Measurements from ENCODE around the gene ADK. TPM values are rescaled to one million over a fixed set of nuclear protein-coding genes. Genes with fewer than 3 reads are reported as not detected.

ADK gene
- total RNA-seq, 1 donor from 2014 or later, result 63.2 TPM

DNA sequence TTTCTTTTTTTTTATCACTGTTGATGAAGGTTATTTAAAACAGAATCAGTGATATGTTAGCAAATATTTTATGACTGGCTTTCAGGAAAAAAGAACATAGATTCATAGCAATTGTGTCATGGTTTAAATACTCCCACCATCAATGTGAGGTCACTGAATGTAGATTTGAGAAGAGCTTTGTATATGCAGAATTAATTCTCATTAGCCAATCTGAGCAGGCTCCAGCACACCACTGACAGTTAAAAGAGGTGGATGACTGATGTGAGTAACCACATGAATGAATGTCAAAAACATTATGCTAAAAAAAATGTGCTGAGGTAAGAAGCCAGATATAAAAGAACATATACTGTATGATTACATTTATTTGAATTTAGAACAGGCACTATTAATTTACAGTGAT lies 500.5 kb downstream of the ADK start:
- no peak for DNase-seq (ENCODE audit: low read depth, low spot score)

GRCh38 chr10:74652664-74653063 lies 501.6 kb downstream of the ADK start:
- no peak for DNase-seq (ENCODE audit: low read depth, low spot score)

- no peak for DNase-seq (ENCODE audit: low read depth, low spot score)
These were observed 507.5 kb downstream of the ADK start for GRCh38 chr10:74658511-74658910.

DNA sequence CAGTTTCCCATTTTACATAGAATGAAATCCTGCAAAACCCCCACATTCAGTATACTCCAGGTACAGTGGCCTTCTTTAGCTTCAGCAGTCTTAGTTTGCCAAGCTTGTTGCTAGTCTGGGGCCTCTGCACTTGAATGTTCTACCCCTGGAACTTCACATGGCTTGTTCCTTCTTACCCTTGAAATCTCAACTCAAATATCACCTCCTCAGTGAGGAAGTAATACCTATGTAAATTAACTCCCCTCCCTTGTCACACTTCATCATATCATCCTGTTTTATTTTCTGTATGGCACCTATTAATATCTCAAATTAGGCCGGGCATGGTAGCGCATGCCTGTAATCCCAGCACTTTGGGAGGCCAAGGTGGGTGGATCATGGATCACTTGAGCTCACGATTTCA lies 511.6 kb downstream of the ADK start:
- DNase-seq (ENCODE audit: low read depth, low spot score), result no peak

- no peak for DNase-seq (ENCODE audit: low read depth, low spot score)
These were observed 518.2 kb downstream of the ADK start for GRCh38 chr10:74669210-74669609.

DNA sequence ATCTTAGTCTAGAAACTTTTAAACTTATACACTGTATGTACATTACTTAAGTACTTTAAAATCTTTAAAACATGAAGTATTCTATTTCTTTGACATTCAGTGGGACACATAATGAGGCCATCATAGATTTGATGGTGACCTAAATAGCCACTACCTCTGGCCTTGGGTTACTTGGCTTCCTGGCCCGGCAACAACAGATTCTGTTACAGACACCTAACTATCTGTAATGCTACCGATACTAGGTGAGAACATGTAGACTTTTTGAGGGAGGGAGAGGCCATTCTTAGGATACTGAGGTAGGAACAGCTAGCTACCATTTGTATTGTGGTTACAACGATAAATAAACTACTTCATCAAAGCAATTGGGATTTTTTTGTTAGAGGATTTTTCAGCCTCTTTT lies 520.7 kb downstream of the ADK start:
- DNase-seq (ENCODE audit: low read depth, low spot score), result no peak

DNA sequence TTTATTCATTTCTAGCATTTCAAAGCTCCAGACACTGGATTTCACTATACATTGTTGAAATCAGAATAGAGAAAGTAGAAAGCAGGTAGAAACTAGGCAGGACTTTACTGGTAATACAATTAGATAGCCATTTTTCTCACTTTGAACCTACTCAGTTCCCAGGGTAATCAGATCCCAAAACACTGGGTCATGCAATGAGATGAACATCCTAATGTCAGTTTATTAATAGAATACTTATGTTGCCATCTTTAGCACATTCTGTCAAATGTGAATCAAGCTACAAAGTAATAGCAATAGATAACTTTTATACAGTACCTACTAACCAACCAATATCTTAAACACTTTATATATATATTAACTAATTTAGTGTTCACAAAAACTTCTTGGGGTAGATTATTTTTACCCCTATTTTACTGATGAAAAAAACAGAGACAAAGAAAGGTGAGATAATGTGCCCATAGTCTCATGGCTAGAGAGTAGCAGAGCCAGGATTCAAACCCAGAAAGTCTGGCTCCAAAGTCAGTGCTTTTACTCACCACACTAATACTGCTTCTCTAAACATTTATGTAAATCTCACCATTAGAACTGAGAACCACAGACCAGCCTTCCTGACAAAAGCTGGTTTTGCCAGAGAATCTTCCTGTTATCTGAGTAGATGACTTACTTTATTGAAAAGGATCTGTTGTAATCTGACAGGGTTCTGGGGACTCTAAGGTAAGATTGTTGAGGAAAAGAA lies 521.6 kb downstream of the ADK start:
- DNase-seq (ENCODE audit: low read depth, low spot score), result no peak

GRCh38 chr10:74674927-74675326 lies 523.9 kb downstream of the ADK start:
- DNase-seq (ENCODE audit: low read depth, low spot score), result no peak

- no peak for DNase-seq (ENCODE audit: low read depth, low spot score)
These were observed 524.5 kb downstream of the ADK start for GRCh38 chr10:74675484-74675883.

GRCh38 chr10:74677951-74678350 lies 526.9 kb downstream of the ADK start:
- DNase-seq (ENCODE audit: low read depth, low spot score), result no peak

DNA sequence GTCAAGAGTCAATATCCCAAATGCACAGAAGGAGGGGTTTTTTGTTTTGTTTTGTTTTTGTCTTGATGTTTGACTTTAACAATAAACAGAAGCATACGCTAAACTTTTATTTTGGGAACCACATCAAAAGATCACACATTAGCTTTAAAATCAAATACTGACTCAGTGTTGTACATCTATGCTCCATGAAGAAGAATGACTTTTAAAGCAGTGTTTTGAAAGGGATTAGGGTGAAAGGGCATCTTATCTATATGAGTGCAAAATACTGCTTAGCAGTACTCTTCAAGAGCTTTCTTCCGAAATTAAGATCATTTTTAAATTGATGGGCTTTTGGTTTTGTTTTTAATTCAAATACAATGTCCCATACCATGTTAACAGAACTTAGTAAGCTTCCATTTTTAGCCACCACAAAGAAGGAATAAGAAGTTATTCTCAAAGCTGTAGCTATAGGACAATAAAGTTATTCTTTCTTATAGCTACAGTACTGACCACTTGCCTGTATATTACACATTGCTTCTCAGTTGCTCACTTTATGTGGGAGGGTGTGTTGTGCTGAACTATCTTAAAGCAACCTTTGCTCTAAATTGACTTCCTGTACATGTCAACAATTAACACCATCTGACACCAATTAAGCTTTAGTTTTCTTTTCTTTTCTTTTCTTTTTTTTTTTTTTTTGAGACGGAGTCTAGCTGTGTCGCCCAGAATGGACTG lies 531.1 kb downstream of the ADK start:
- no peak for DNase-seq (ENCODE audit: low read depth, low spot score)

GRCh38 chr10:74683067-74683466 lies 532.0 kb downstream of the ADK start:
- DNase-seq (ENCODE audit: low read depth, low spot score), result no peak

- DNase-seq (ENCODE audit: low read depth, low spot score), result no peak
These were observed 532.8 kb downstream of the ADK start for GRCh38 chr10:74683621-74684364.

GRCh38 chr10:74684462-74684861 lies 533.4 kb downstream of the ADK start:
- DNase-seq (ENCODE audit: low read depth, low spot score), result no peak

DNA sequence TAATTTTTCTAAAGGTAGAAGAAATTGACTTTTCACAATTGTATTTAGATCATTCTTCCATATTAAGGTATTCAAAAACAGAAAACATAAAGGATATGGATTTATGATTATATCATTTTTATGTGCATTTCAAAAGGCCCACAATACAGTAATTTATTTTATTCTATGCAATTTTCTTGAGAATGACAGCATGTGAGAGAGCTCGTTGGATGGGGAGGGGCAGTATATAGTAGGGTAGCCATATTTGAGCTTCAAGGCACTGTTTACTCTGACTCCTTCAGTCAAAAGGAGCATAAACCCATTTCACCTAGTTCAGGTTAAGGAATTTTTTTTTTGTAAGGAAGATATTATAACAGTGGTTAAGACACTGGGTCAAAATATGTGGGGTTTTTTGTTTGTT lies 534.5 kb downstream of the ADK start:
- DNase-seq (ENCODE audit: low read depth, low spot score), result no peak

- no peak for DNase-seq (ENCODE audit: low read depth, low spot score)
These were observed 539.4 kb downstream of the ADK start for GRCh38 chr10:74690393-74690792.

DNA sequence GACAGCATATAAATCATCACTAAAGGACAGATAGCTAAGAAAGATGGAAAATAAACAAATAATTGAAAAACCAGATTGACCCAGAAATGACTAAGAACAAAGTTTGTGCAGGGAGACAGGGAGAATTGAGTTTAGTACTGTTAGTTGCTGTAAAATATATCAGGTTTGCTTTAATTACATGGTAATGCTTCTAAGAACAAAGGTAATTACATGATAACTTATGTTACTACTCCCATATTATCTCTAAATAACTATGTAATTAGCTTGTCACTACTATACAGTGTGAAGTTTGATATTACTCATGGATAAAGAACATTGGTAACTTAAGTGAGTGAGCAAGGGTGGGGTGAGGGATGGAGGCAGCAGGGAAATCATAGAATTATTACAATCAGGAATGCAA lies 540.1 kb downstream of the ADK start:
- DNase-seq (ENCODE audit: low read depth, low spot score), result no peak

DNA sequence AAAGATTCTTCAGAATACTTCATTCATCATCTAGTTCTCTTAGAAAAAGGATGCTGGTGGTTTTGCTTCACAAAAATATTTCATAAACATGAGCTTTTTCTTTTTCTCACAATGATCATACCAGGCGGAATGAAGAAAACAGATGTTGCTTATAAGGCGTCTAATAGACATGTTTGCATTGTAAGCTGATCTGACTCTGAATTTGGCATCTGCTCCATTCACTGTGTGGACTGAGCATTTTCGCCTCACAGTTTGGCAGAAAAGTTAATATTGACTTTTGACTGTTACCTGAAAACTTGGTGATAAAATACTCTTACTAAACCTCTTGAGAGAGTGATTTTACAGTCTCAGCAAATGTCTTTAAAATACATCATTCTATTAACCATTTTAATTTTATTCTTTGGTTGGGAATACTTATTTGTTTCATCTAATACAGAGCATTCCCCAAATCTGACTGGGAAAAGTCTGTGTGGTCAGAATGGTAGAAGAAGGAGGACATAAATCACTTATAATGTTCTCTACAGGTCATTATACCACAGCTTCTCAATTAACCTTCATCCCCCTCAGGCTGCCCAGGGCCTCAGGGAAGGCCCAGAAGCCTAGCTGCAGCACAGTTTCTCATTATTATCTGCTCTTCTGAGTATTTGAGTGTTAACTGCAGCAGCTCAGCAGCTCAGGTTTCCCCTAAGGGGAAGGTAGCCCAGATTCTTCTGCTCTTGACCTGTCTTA lies 553.8 kb downstream of the ADK start:
- no peak for DNase-seq (ENCODE audit: low read depth, low spot score)

- no peak for DNase-seq (ENCODE audit: low read depth, low spot score)
These were observed 554.4 kb downstream of the ADK start for GRCh38 chr10:74705358-74705980.

GRCh38 chr10:74706966-74707365 lies 555.9 kb downstream of the ADK start:
- DNase-seq (ENCODE audit: low read depth, low spot score), result no peak

DNA sequence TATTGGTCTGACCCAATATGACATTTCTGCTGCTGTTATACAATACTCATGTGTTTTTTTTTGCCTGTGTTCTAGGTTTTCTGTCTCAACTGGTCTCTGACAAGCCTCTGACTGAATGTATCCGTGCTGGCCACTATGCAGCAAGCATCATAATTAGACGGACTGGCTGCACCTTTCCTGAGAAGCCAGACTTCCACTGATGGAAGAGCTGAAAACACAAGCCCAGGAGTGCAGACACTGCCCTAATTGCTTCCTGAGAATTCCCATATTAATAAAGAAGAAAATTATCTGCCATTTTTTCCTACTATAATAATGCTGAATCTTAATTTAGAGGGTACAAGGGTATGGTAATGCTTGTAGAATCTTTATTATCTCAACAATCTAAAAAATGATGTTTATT lies 557.2 kb downstream of the ADK start:
- DNase-seq (ENCODE audit: low read depth, low spot score), result no peak

All from pulmonary artery endothelial cell (primary cell).